Measurements from ENCODE around the gene DYNC1I2.
"Not testable (repeated sequence)": the region's sequence is repeated elsewhere in the genome, so short reads cannot be mapped to it uniquely, and the experiment has no call there.

Gene DYNC1I2

GRCh38 chr2:171754254-171754939 is 67.1 kb downstream of the DYNC1I2 start:
- H3K27ac ChIP-seq = no peak overlapping the region
- TF ChIP-seq ZFX (IDR thresholded peaks at IDR 0.05) = no peak
- TF ChIP-seq CTCF (conservative IDR thresholded peaks at IDR 0.05) = no peak

GRCh38 chr2:171758762-171759161 is 71.5 kb downstream of the DYNC1I2 start:
- H3K27ac ChIP-seq = not testable (repeated sequence)

- not testable (repeated sequence) for H3K27ac ChIP-seq
Measured at GRCh38 chr2:171761176-171761575, 73.9 kb downstream of the DYNC1I2 start.

- peak overlapping the region; percentile 65 for H3K27ac ChIP-seq
- TF ChIP-seq ZFX (IDR thresholded peaks at IDR 0.05) (no peak), CTCF (conservative IDR thresholded peaks at IDR 0.05) (no peak)
Measured at GRCh38 chr2:171762879-171763573, 75.8 kb downstream of the DYNC1I2 start.

GRCh38 chr2:171763602-171764001 is 76.3 kb downstream of the DYNC1I2 start:
- H3K27ac ChIP-seq = peak overlapping the region; percentile 65
- TF ChIP-seq CTCF (conservative IDR thresholded peaks at IDR 0.05) (no peak), ZFX (IDR thresholded peaks at IDR 0.05) (no peak)

- no peak for TF ChIP-seq CTCF (conservative IDR thresholded peaks at IDR 0.05)
- no peak for TF ChIP-seq ZFX (IDR thresholded peaks at IDR 0.05)
- no peak overlapping the region for H3K27ac ChIP-seq
Measured at GRCh38 chr2:171771463-171771862, 84.2 kb downstream of the DYNC1I2 start.

- H3K27ac ChIP-seq = no peak overlapping the region
- no peak for TF ChIP-seq ZFX (IDR thresholded peaks at IDR 0.05)
- TF ChIP-seq CTCF (conservative IDR thresholded peaks at IDR 0.05) = no peak
Measured at GRCh38 chr2:171772373-171772772, 85.1 kb downstream of the DYNC1I2 start.

GRCh38 chr2:171774581-171774980 is 87.3 kb downstream of the DYNC1I2 start:
- H3K27ac ChIP-seq = not testable (repeated sequence)

GRCh38 chr2:171778515-171778914 is 91.2 kb downstream of the DYNC1I2 start:
- no peak overlapping the region for H3K27ac ChIP-seq
- TF ChIP-seq ZFX (IDR thresholded peaks at IDR 0.05) (no peak), CTCF (conservative IDR thresholded peaks at IDR 0.05) (no peak)

Measured in C4-2B (cell line).